ENCODE results near the gene ZNF200. TPM values are rescaled to one million over a fixed set of nuclear protein-coding genes. Genes with fewer than 3 reads are reported as not detected.

Gene ZNF200
- 5.5 TPM for polyA plus RNA-seq (2013, experiment 1 of 2)
- 5.8 TPM for polyA plus RNA-seq (2013, experiment 2 of 2)

- peak; percentile 98 for DNase-seq
- no peak within 1 kb of the TSS for H2BK120ac ChIP-seq (ENCODE audit: low read depth, low read length)
- no peaks in the 10 kb centered on the region for H3K36me3 ChIP-seq (ENCODE audit: control insufficient read depth, insufficient read depth, low read length)
- H3K79me1 ChIP-seq (ENCODE audit: low read length), result peaks cover 2% of the 10 kb centered on the region
- H3K4me1 ChIP-seq (ENCODE audit: control insufficient read depth, low read depth, low read length), result no peaks in the 10 kb centered on the region
- peak within 1 kb of the TSS; percentile 95 for H3K56ac ChIP-seq (ENCODE audit: low read length)
- no peaks in the 10 kb centered on the region for H3K79me2 ChIP-seq (ENCODE audit: control insufficient read depth, insufficient read depth, low read length)
- H4K8ac ChIP-seq (ENCODE audit: low read depth, low read length), result no peak within 1 kb of the TSS
- H2BK5ac ChIP-seq (ENCODE audit: low read length), result peak within 1 kb of the TSS; percentile 95
- peak within 1 kb of the TSS; percentile 91 for H3K4me3 ChIP-seq (ENCODE audit: low read length)
- H3K4ac ChIP-seq (ENCODE audit: low read depth, low read length), result no peak within 1 kb of the TSS
- no peaks in the 10 kb centered on the region for H3K27me3 ChIP-seq (ENCODE audit: insufficient read depth, low read length, poor library complexity)
- H2BK15ac ChIP-seq (replicated peaks; ENCODE audit: low read depth), result no peak within 1 kb of the TSS
- peak within 1 kb of the TSS; percentile 48 for H3K27ac ChIP-seq (ENCODE audit: low read depth, low read length)
- H3K18ac ChIP-seq (ENCODE audit: low read length), result peak within 1 kb of the TSS; percentile 68
- peak within 1 kb of the TSS; percentile 93 for H3K9ac ChIP-seq (ENCODE audit: low read length)
- H3K23ac ChIP-seq (ENCODE audit: low read length), result peak within 1 kb of the TSS; percentile 85
- no peak within 1 kb of the TSS for H4K5ac ChIP-seq (ENCODE audit: low read length)
- peak within 1 kb of the TSS; percentile 98 for H3K4me2 ChIP-seq (ENCODE audit: low read length)
- H2AK5ac ChIP-seq (ENCODE audit: low read length), result no peak within 1 kb of the TSS
- WGBS (ENCODE audit: extremely low coverage, insufficient coverage, low lambda C conversion rate), result no CpG with 5 or more reads among the region's 59 CpGs
Measured at GRCh38 chr16:3234857-3235561, at the start of gene ZNF200. TSS of gene ZNF200 (minus strand) at chr16:3235158. CDS start at chr16:3233755, 1,403 bp downstream.

- Histone ChIP-seq H3K18ac (ENCODE audit: low read length) (no peak overlapping the region), H2BK120ac (ENCODE audit: low read depth, low read length) (no peak overlapping the region), H3K9ac (ENCODE audit: low read length) (peak overlapping the region; percentile 89), H3K4me3 (ENCODE audit: low read length) (peak overlapping the region; percentile 52), H3K23ac (ENCODE audit: low read length) (no peak overlapping the region), H3K27ac (ENCODE audit: low read depth, low read length) (peak overlapping the region; percentile 65), H3K4me1 (ENCODE audit: control insufficient read depth, low read depth, low read length) (peaks cover 4% of the 10 kb centered on the region), H3K56ac (ENCODE audit: low read length) (peak overlapping the region; percentile 97), H3K4me2 (ENCODE audit: low read length) (peak overlapping the region; percentile 93), H3K27me3 (ENCODE audit: insufficient read depth, low read length, poor library complexity) (no peaks in the 10 kb centered on the region), H3K36me3 (ENCODE audit: control insufficient read depth, insufficient read depth, low read length) (peaks cover 4% of the 10 kb centered on the region), H3K79me2 (ENCODE audit: control insufficient read depth, insufficient read depth, low read length) (peaks cover 33% of the 10 kb centered on the region), H2BK15ac (replicated peaks; ENCODE audit: low read depth) (no peak overlapping the region), H2BK5ac (ENCODE audit: low read length) (no peak overlapping the region), H4K5ac (ENCODE audit: low read length) (no peak overlapping the region), H2AK5ac (ENCODE audit: low read length) (no peak overlapping the region), H3K4ac (ENCODE audit: low read depth, low read length) (no peak overlapping the region), H3K79me1 (ENCODE audit: low read length) (peaks cover 28% of the 10 kb centered on the region), H4K8ac (ENCODE audit: low read depth, low read length) (no peak overlapping the region)
- peak; percentile 42 for DNase-seq
- no CpG with 5 or more reads among the region's 56 CpGs for WGBS (ENCODE audit: extremely low coverage, insufficient coverage, low lambda C conversion rate)
Measured at GRCh38 chr16:3283543-3284447, 48.8 kb upstream of the ZNF200 start.

GRCh38 chr16:3282730-3283542, 48.0 kb upstream of the ZNF200 start, which contains the start of gene ZNF263:
TSS of gene ZNF263 (plus strand) at chr16:3283491. CDS start at chr16:3283819, 328 bp downstream.
- Histone ChIP-seq H2BK5ac (ENCODE audit: low read length) (peak within 1 kb of the TSS; percentile 59), H3K36me3 (ENCODE audit: control insufficient read depth, insufficient read depth, low read length) (peaks cover 3% of the 10 kb centered on the region), H3K9ac (ENCODE audit: low read length) (peak within 1 kb of the TSS; percentile 89), H3K79me2 (ENCODE audit: control insufficient read depth, insufficient read depth, low read length) (peaks cover 33% of the 10 kb centered on the region), H3K4me1 (ENCODE audit: control insufficient read depth, low read depth, low read length) (peaks cover 4% of the 10 kb centered on the region), H3K4me2 (ENCODE audit: low read length) (peak within 1 kb of the TSS; percentile 93), H2AK5ac (ENCODE audit: low read length) (no peak within 1 kb of the TSS), H3K23ac (ENCODE audit: low read length) (no peak within 1 kb of the TSS), H4K8ac (ENCODE audit: low read depth, low read length) (peak within 1 kb of the TSS; percentile 17), H3K27me3 (ENCODE audit: insufficient read depth, low read length, poor library complexity) (no peaks in the 10 kb centered on the region), H3K56ac (ENCODE audit: low read length) (peak within 1 kb of the TSS; percentile 97), H2BK120ac (ENCODE audit: low read depth, low read length) (no peak within 1 kb of the TSS), H3K79me1 (ENCODE audit: low read length) (peaks cover 26% of the 10 kb centered on the region), H3K27ac (ENCODE audit: low read depth, low read length) (peak within 1 kb of the TSS; percentile 92), H4K5ac (ENCODE audit: low read length) (no peak within 1 kb of the TSS), H3K4ac (ENCODE audit: low read depth, low read length) (peak within 1 kb of the TSS; percentile 70), H3K18ac (ENCODE audit: low read length) (peak within 1 kb of the TSS; percentile 69), H2BK15ac (replicated peaks; ENCODE audit: low read depth) (no peak within 1 kb of the TSS), H3K4me3 (ENCODE audit: low read length) (peak within 1 kb of the TSS; percentile 77)
- DNase-seq, result peak; percentile 99
- no CpG with 5 or more reads among the region's 72 CpGs for WGBS (ENCODE audit: extremely low coverage, insufficient coverage, low lambda C conversion rate)

- no peak overlapping the region for H3K23ac ChIP-seq (ENCODE audit: low read length)
- H3K79me1 ChIP-seq (ENCODE audit: low read length), result peaks cover 26% of the 10 kb centered on the region
- H2BK15ac ChIP-seq (replicated peaks; ENCODE audit: low read depth), result no peak overlapping the region
- H3K18ac ChIP-seq (ENCODE audit: low read length), result peak overlapping the region; percentile 34
- H3K4me1 ChIP-seq (ENCODE audit: control insufficient read depth, low read depth, low read length), result peaks cover 4% of the 10 kb centered on the region
- peak overlapping the region; percentile 77 for H3K4me3 ChIP-seq (ENCODE audit: low read length)
- H3K4ac ChIP-seq (ENCODE audit: low read depth, low read length), result peak overlapping the region; percentile 70
- H3K27me3 ChIP-seq (ENCODE audit: insufficient read depth, low read length, poor library complexity), result no peaks in the 10 kb centered on the region
- H4K5ac ChIP-seq (ENCODE audit: low read length), result no peak overlapping the region
- H2BK5ac ChIP-seq (ENCODE audit: low read length), result no peak overlapping the region
- peaks cover 3% of the 10 kb centered on the region for H3K36me3 ChIP-seq (ENCODE audit: control insufficient read depth, insufficient read depth, low read length)
- H3K56ac ChIP-seq (ENCODE audit: low read length), result peak overlapping the region; percentile 87
- peaks cover 33% of the 10 kb centered on the region for H3K79me2 ChIP-seq (ENCODE audit: control insufficient read depth, insufficient read depth, low read length)
- H3K4me2 ChIP-seq (ENCODE audit: low read length), result peak overlapping the region; percentile 78
- peak; percentile 87 for DNase-seq
- H3K27ac ChIP-seq (ENCODE audit: low read depth, low read length), result peak overlapping the region; percentile 92
- no CpG with 5 or more reads among the region's 29 CpGs for WGBS (ENCODE audit: extremely low coverage, insufficient coverage, low lambda C conversion rate)
- no peak overlapping the region for H2BK120ac ChIP-seq (ENCODE audit: low read depth, low read length)
- no peak overlapping the region for H2AK5ac ChIP-seq (ENCODE audit: low read length)
- no peak overlapping the region for H4K8ac ChIP-seq (ENCODE audit: low read depth, low read length)
- H3K9ac ChIP-seq (ENCODE audit: low read length), result peak overlapping the region; percentile 89
Measured at GRCh38 chr16:3282103-3282729, 47.3 kb upstream of the ZNF200 start.

- WGBS (ENCODE audit: extremely low coverage, insufficient coverage, low lambda C conversion rate), result no CpG with 5 or more reads among the region's 6 CpGs
- DNase-seq, result no peak
Measured at GRCh38 chr16:3281222-3281820, 46.4 kb upstream of the ZNF200 start.

More at GRCh38 chr16:3281222-3281820, 46.4 kb upstream of the ZNF200 start:
- Histone ChIP-seq H2BK120ac (ENCODE audit: low read depth, low read length) (no peak overlapping the region), H3K4me3 (ENCODE audit: low read length) (no peak overlapping the region), H3K9ac (ENCODE audit: low read length) (no peak overlapping the region), H3K4me2 (ENCODE audit: low read length) (no peak overlapping the region), H3K4me1 (ENCODE audit: control insufficient read depth, low read depth, low read length) (peaks cover 4% of the 10 kb centered on the region), H4K5ac (ENCODE audit: low read length) (no peak overlapping the region), H3K79me2 (ENCODE audit: control insufficient read depth, insufficient read depth, low read length) (peaks cover 29% of the 10 kb centered on the region), H3K4ac (ENCODE audit: low read depth, low read length) (no peak overlapping the region), H3K27ac (ENCODE audit: low read depth, low read length) (no peak overlapping the region), H2BK15ac (replicated peaks; ENCODE audit: low read depth) (no peak overlapping the region), H2BK5ac (ENCODE audit: low read length) (no peak overlapping the region), H4K8ac (ENCODE audit: low read depth, low read length) (no peak overlapping the region), H3K27me3 (ENCODE audit: insufficient read depth, low read length, poor library complexity) (no peaks in the 10 kb centered on the region), H3K23ac (ENCODE audit: low read length) (no peak overlapping the region), H2AK5ac (ENCODE audit: low read length) (no peak overlapping the region), H3K36me3 (ENCODE audit: control insufficient read depth, insufficient read depth, low read length) (peaks cover 2% of the 10 kb centered on the region), H3K79me1 (ENCODE audit: low read length) (peaks cover 23% of the 10 kb centered on the region), H3K18ac (ENCODE audit: low read length) (no peak overlapping the region), H3K56ac (ENCODE audit: low read length) (no peak overlapping the region)
